HEK293T (cell line): Measurements from ENCODE around the gene BRPF3.

Source experiments
- ARNT ChIP-seq: fragments of 450-650 bp; IDR thresholded peaks from 2 replicates; pipeline ENCODE4 v1.6.1; 2017; ENCODE audit warnings: mild to moderate bottlenecking
- BHLHE40 ChIP-seq: fragments of 450-650 bp; IDR thresholded peaks from 2 replicates; pipeline ENCODE4 v1.6.1; 2016; ENCODE audit warnings: mild to moderate bottlenecking, moderate library complexity, borderline replicate concordance
- CTBP1 ChIP-seq: fragments of 450-650 bp; IDR thresholded peaks from 2 replicates; pipeline ENCODE4 v1.6.1; 2016; ENCODE audit warnings: borderline replicate concordance
- FOXA1 ChIP-seq: fragments of 450-650 bp; IDR thresholded peaks from 2 replicates; pipeline ENCODE4 v1.6.1; 2016; ENCODE audit warnings: mild to moderate bottlenecking
- FOXM1 ChIP-seq: fragments of 450-650 bp; IDR thresholded peaks from 2 replicates; pipeline ENCODE4 v1.6.1; 2017; ENCODE audit warnings: mild to moderate bottlenecking, borderline replicate concordance
- HDGF ChIP-seq: fragments of 450-650 bp; IDR thresholded peaks from 2 replicates; pipeline ENCODE4 v1.6.1; 2017; ENCODE audit warnings: antibody characterized with exemption, borderline replicate concordance
- NFRKB ChIP-seq: fragments of 450-650 bp; IDR thresholded peaks from 2 replicates; pipeline ENCODE4 v1.6.1; 2016; ENCODE audit warnings: mild to moderate bottlenecking, moderate library complexity
- SP1 ChIP-seq: fragments of 450-650 bp; IDR thresholded peaks from 2 replicates; pipeline ENCODE4 v1.6.1; 2017
- SUZ12 ChIP-seq: fragments of 450-650 bp; IDR thresholded peaks from 2 replicates; pipeline ENCODE4 v1.6.1; 2016; ENCODE audit warnings: mild to moderate bottlenecking
- TARDBP ChIP-seq: fragments of 450-650 bp; IDR thresholded peaks from 2 replicates; pipeline ENCODE4 v1.6.1; 2016
- ZNF384 ChIP-seq: fragments of 450-650 bp; IDR thresholded peaks from 2 replicates; pipeline ENCODE4 v1.6.1; 2016
- TF ChIP-seq, protein P1 (sequence below): fragments of 450-650 bp; IDR thresholded peaks from 2 replicates; pipeline ENCODE4 v1.6.1; 2016

GRCh38 chr6:36222924-36223323, 26.4 kb downstream of the BRPF3 start:
- TF ChIP-seq FOXA1 (no peak), SP1 (no peak), NFRKB (no peak), TARDBP (no peak), ARNT (no peak), BHLHE40 (no peak), ZNF384 (no peak), SUZ12 (no peak), HDGF (no peak), CTBP1 (no peak), FOXM1 (no peak)
- TF ChIP-seq, protein P1, sequence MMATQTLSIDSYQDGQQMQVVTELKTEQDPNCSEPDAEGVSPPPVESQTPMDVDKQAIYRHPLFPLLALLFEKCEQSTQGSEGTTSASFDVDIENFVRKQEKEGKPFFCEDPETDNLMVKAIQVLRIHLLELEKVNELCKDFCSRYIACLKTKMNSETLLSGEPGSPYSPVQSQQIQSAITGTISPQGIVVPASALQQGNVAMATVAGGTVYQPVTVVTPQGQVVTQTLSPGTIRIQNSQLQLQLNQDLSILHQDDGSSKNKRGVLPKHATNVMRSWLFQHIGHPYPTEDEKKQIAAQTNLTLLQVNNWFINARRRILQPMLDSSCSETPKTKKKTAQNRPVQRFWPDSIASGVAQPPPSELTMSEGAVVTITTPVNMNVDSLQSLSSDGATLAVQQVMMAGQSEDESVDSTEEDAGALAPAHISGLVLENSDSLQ: no peak
